ENCODE measurements around the gene NFATC2. TPM values are rescaled to one million over a fixed set of nuclear protein-coding genes. Genes with fewer than 3 reads are reported as not detected.

NFATC2 gene
- total and polyA plus RNA-seq, 7 donors, result 1.4 to 16.9 (median 5.0) TPM

GRCh38 chr20:51586005-51586440 lies 43.5 kb upstream of the NFATC2 start:
- 82 to 87% methylated on average over 4 of the region's 4 CpGs for WGBS, 2 donors
- intact Hi-C loops (cut with DNase I), result no loop called here
- Histone ChIP-seq H3K4me1 (no peaks in the 10 kb centered on the region), H3K4me3 (no peak overlapping the region), H3K27ac (no peak overlapping the region), H3K27me3 (no peaks in the 10 kb centered on the region), H3K9me3 (no peaks in the 10 kb centered on the region), H3K36me3 (no peaks in the 10 kb centered on the region)
- no peak for DNase-seq
- no peak for TF ChIP-seq POLR2A (IDR thresholded peaks at IDR 0.05)
- TF ChIP-seq POLR2AphosphoS5 (IDR thresholded peaks at IDR 0.05), result no peak
- no peak for TF ChIP-seq EP300 (IDR thresholded peaks at IDR 0.05)
- no peak for TF ChIP-seq CTCF (IDR thresholded peaks at IDR 0.05)

GRCh38 chr20:51585148-51585547 lies 42.6 kb upstream of the NFATC2 start:
- DNase-seq, result no peak
- H3K4me3 ChIP-seq, result no peak overlapping the region
- H3K27me3 ChIP-seq, result no peaks in the 10 kb centered on the region
- no peaks in the 10 kb centered on the region for H3K9me3 ChIP-seq
- H3K27ac ChIP-seq, result no peak overlapping the region
- intact Hi-C loops (cut with DNase I), result no loop called here
- no peaks in the 10 kb centered on the region for H3K4me1 ChIP-seq
- no peak for TF ChIP-seq EP300 (IDR thresholded peaks at IDR 0.05)
- WGBS, 2 donors, result 87 to 92% methylated on average over 4 of the region's 4 CpGs
- H3K36me3 ChIP-seq, result no peaks in the 10 kb centered on the region

- intact Hi-C loops (cut with DNase I), result no loop called here
- Histone ChIP-seq H3K9me3 (no peaks in the 10 kb centered on the region), H3K4me3 (no peak overlapping the region), H3K4me1 (no peaks in the 10 kb centered on the region), H3K27ac (no peak overlapping the region), H3K27me3 (no peaks in the 10 kb centered on the region), H3K36me3 (no peaks in the 10 kb centered on the region)
- DNase-seq, result no peak
- WGBS, 2 donors, result 87 to 89% methylated on average over 4 of the region's 4 CpGs
- no peak for TF ChIP-seq POLR2AphosphoS5 (IDR thresholded peaks at IDR 0.05)
Observed at GRCh38 chr20:51584737-51585136, 42.2 kb upstream of the NFATC2 start.

GRCh38 chr20:51584116-51584515 lies 41.6 kb upstream of the NFATC2 start:
- H3K4me1 ChIP-seq, result no peaks in the 10 kb centered on the region
- DNase-seq, result no peak
- no peaks in the 10 kb centered on the region for H3K27me3 ChIP-seq
- H3K36me3 ChIP-seq, result no peaks in the 10 kb centered on the region
- no peaks in the 10 kb centered on the region for H3K9me3 ChIP-seq
- 75 to 89% methylated on average over 8 of the region's 8 CpGs for WGBS, 2 donors
- no peak overlapping the region for H3K4me3 ChIP-seq
- H3K27ac ChIP-seq, result no peak overlapping the region
- intact Hi-C loops (cut with DNase I), result no loop called here
- TF ChIP-seq CTCF (IDR thresholded peaks at IDR 0.05), result no peak
- TF ChIP-seq EP300 (IDR thresholded peaks at IDR 0.05), result no peak
- no peak for TF ChIP-seq POLR2AphosphoS5 (IDR thresholded peaks at IDR 0.05)
- TF ChIP-seq POLR2A (IDR thresholded peaks at IDR 0.05), result no peak

GRCh38 chr20:51583499-51583898 lies 41.0 kb upstream of the NFATC2 start:
- no peaks in the 10 kb centered on the region for H3K27me3 ChIP-seq
- no peak overlapping the region for H3K27ac ChIP-seq
- intact Hi-C loops (cut with DNase I), result no loop called here
- 83 to 95% methylated on average over 14 of the region's 14 CpGs for WGBS, 2 donors
- H3K4me3 ChIP-seq, result no peak overlapping the region
- no peak for TF ChIP-seq EP300 (IDR thresholded peaks at IDR 0.05)
- TF ChIP-seq CTCF (IDR thresholded peaks at IDR 0.05), result no peak
- TF ChIP-seq POLR2AphosphoS5 (IDR thresholded peaks at IDR 0.05), result no peak
- no peak for TF ChIP-seq POLR2A (IDR thresholded peaks at IDR 0.05)
- no peaks in the 10 kb centered on the region for H3K4me1 ChIP-seq
- DNase-seq, result no peak
- H3K36me3 ChIP-seq, result no peaks in the 10 kb centered on the region
- H3K9me3 ChIP-seq, result no peaks in the 10 kb centered on the region

- no peak for TF ChIP-seq POLR2AphosphoS5 (IDR thresholded peaks at IDR 0.05)
- TF ChIP-seq POLR2A (IDR thresholded peaks at IDR 0.05), result no peak
- TF ChIP-seq EP300 (IDR thresholded peaks at IDR 0.05), result no peak
- no peak for TF ChIP-seq CTCF (IDR thresholded peaks at IDR 0.05)
- no peaks in the 10 kb centered on the region for H3K36me3 ChIP-seq
- H3K4me1 ChIP-seq, result no peaks in the 10 kb centered on the region
- no peak for DNase-seq
- no peak overlapping the region for H3K27ac ChIP-seq
- no peaks in the 10 kb centered on the region for H3K9me3 ChIP-seq
- intact Hi-C loops (cut with DNase I), result no loop called here
- no peaks in the 10 kb centered on the region for H3K27me3 ChIP-seq
- 19 to 78% methylated on average over 13 of the region's 13 CpGs for WGBS, 2 donors
- H3K4me3 ChIP-seq, result no peak overlapping the region
Observed at GRCh38 chr20:51583073-51583472, 40.6 kb upstream of the NFATC2 start.
